ENCODE results near the gene NR3C2. TPM values are rescaled to one million over a fixed set of nuclear protein-coding genes. Genes with fewer than 3 reads are reported as not detected.

The NR3C2 gene
- total and polyA plus RNA-seq, 2 of the 4 experiments (the other 2 are of a cell fraction): 1.1 to 2.3 TPM

DNA sequence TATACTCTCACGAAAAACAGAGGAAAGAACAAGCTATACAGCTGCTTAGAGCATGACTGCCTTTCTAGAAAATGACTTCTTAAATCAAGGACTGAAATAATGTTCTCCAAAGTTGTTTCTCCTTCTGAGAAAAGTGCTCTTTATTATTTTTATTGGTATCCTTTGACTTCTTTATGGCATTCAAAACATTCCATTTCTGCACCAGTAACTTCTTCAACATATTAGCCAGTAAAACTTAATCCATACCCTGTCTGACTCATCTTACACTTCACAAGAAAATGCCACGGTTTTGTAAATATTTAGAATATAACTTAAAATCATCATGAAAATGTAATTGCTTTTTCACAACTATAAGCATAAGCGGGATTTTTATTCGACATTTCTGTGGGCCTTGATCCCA, 180.4 kb downstream of the NR3C2 start:
- CTCF ChIA-PET: no interaction called here

More for the DNA sequence above, 180.4 kb downstream of the NR3C2 start:
- intact Hi-C loops (cut with micrococcal nuclease) (no loop called here), in situ Hi-C loops (cut with MboI; ENCODE audit: low sequenced_read_pairs) (no loop called here), dilution Hi-C loops (cut with HindIII; ENCODE audit: low sequenced_read_pairs, unreplicated experiment) (no loop called here)
- Histone ChIP-seq H2AK5ac (ENCODE audit: low read depth, low read length) (no peak overlapping the region), H2BK15ac (ENCODE audit: low read depth, low read length) (no peak overlapping the region), H4K8ac (ENCODE audit: low read depth in 2 of 2, low read length in 2 of 2) (no peak overlapping the region), H2BK120ac (ENCODE audit: low read depth, low read length) (no peak overlapping the region), H3K23ac (ENCODE audit: low read depth, low read length) (no peak overlapping the region), H3K4me2 (ENCODE audit: low read depth, low read length) (no peak overlapping the region), H4K5ac (ENCODE audit: low read depth, low read length) (no peak overlapping the region), H3K4ac (ENCODE audit: low read depth, low read length) (no peak overlapping the region), H3K56ac (ENCODE audit: extremely low read depth, insufficient read depth, low read length) (no peak overlapping the region), H4K20me1 (ENCODE audit: insufficient read depth, low read length) (no peaks in the 10 kb centered on the region), H3K9me1 (ENCODE audit: insufficient read depth, low read length) (no peaks in the 10 kb centered on the region), H2BK20ac (ENCODE audit: low read depth, low read length) (no peak overlapping the region), H3K4me1 (ENCODE audit: control insufficient read depth, insufficient read depth, low read length) (no peaks in the 10 kb centered on the region), H3K18ac (ENCODE audit: low read depth, low read length) (no peak overlapping the region), H3K79me1 (ENCODE audit: low read depth in 1 of 2, low read length in 2 of 2) (no peaks in the 10 kb centered on the region), H2AK9ac (replicated peaks; ENCODE audit: low read depth, low read length, poor library complexity) (no peak overlapping the region), H2BK5ac (ENCODE audit: low read depth, low read length, poor library complexity, severe bottlenecking) (no peak overlapping the region), H3K4me3 (ENCODE audit: insufficient read depth, low read depth, low read length) (no peak overlapping the region), H3K36me3 (ENCODE audit: control insufficient read depth, insufficient read depth, low read length) (no peaks in the 10 kb centered on the region), H3K9me3 (ENCODE audit: control insufficient read depth, insufficient read depth, low read length) (no peaks in the 10 kb centered on the region), H3K27ac (ENCODE audit: insufficient read depth, low read length) (no peak overlapping the region), H2AFZ (replicated peaks; ENCODE audit: low read length, poor library complexity) (no peak overlapping the region), H3K27me3 (ENCODE audit: control insufficient read depth, insufficient read depth, low read length) (no peaks in the 10 kb centered on the region), H3K9ac (ENCODE audit: low read depth, low read length) (no peak overlapping the region), H3K14ac (replicated peaks; ENCODE audit: low read depth, low read length) (no peak overlapping the region), H4K91ac (ENCODE audit: insufficient read depth, low read depth, low read length) (no peak overlapping the region)
- BruUV-seq (replicated peaks): no TSS peak
- TF ChIP-seq, protein P1, sequence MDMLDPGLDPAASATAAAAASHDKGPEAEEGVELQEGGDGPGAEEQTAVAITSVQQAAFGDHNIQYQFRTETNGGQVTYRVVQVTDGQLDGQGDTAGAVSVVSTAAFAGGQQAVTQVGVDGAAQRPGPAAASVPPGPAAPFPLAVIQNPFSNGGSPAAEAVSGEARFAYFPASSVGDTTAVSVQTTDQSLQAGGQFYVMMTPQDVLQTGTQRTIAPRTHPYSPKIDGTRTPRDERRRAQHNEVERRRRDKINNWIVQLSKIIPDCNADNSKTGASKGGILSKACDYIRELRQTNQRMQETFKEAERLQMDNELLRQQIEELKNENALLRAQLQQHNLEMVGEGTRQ (IDR thresholded peaks at IDR 0.05; ENCODE audit: low read depth, low read length): no peak
- TF ChIP-seq SMC3 (IDR thresholded peaks at IDR 0.05; ENCODE audit: low read depth, low read length) (no peak), RAD21 (IDR thresholded peaks at IDR 0.05; ENCODE audit: low read length) (no peak), RCOR1 (IDR thresholded peaks at IDR 0.05; ENCODE audit: insufficient replicate concordance, low read length) (no peak), CHD1 (IDR thresholded peaks at IDR 0.05; ENCODE audit: low read depth, low read length) (no peak), MXI1 (IDR thresholded peaks at IDR 0.05; ENCODE audit: borderline replicate concordance, low read depth, low read length) (no peak), BHLHE40 (IDR thresholded peaks at IDR 0.05; ENCODE audit: low read depth, low read length) (no peak), RFX5 (IDR thresholded peaks at IDR 0.05; ENCODE audit: low read depth, low read length) (no peak), FOS (IDR thresholded peaks at IDR 0.05; ENCODE audit: low read depth, low read length) (no peak)
- POLR2A ChIA-PET (ENCODE audit: unreplicated experiment): no interaction called here
- peak; percentile 1 for DNase-seq
- ATAC-seq (ENCODE audit: low read depth): 0 out of 2 replicates have a peak, but pooled peaks have one; percentile 21
- WGBS, 2 experiments (ENCODE audit: extremely low coverage in 2 of 2, insufficient read length in 1 of 2): no CpG with 5 or more reads among the region's 4 CpGs

Measured in IMR-90 (cell line).